Measurements from ENCODE around the gene ADAMTSL2.

Gene ADAMTSL2

GRCh38 chr9:133602277-133602676 is 67.8 kb downstream of the ADAMTSL2 start:
- no peak overlapping the region for H3K4me3 ChIP-seq (ENCODE audit: control insufficient read depth, low read depth, low read length)
- DNase-seq (ENCODE audit: low read depth), result no peak
- TF ChIP-seq CTCF (IDR thresholded peaks at IDR 0.05; ENCODE audit: control insufficient read depth, insufficient read depth, low read depth, low read length, missing control alignments), result no peak

DNA sequence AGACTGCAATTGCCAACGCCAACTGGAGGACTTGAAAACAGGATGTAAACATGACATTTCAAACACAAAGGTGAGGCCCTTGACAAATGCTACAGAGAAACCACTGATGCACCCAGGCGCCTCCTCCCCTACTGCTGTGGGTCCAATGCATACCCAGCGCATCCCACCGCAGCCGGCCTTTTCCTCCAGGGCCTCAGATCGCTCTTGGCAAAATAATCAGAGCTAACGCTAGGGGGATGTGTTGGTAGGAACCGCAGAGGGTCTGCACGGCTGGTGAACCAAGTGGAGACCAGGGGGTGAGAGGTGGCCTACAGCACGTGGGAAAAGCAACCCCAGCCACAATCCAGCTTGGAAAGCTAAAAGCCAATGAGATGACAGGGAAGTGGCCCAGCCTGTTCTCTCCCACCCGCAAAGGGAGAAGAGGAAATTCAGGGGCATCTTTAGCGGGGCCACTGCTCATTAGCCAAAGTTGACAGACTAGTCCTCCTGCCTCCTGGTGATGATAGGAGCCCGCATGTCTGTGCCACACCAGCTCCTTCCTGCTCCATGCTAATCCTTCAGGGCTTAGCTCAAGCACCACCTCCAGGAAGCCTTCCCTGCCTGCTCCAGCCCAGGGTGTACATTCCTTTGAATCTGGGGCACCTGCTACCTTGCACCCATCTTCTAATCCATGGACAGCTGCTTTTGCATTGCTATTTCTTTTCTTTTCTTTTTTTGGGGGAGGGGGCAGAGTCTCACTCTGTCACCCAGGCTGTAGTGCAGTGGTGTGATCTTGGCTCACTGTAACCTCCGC is 68.8 kb downstream of the ADAMTSL2 start:
- no peak overlapping the region for H3K4me3 ChIP-seq (ENCODE audit: control insufficient read depth, low read depth, low read length)
- no peak for DNase-seq (ENCODE audit: low read depth)
- no peak for TF ChIP-seq CTCF (IDR thresholded peaks at IDR 0.05; ENCODE audit: control insufficient read depth, insufficient read depth, low read depth, low read length, missing control alignments)

GRCh38 chr9:133604214-133604613 is 69.7 kb downstream of the ADAMTSL2 start:
- TF ChIP-seq CTCF (IDR thresholded peaks at IDR 0.05; ENCODE audit: control insufficient read depth, insufficient read depth, low read depth, low read length, missing control alignments), result peak; percentile 1
- no peak overlapping the region for H3K4me3 ChIP-seq (ENCODE audit: control insufficient read depth, low read depth, low read length)
- no peak for DNase-seq (ENCODE audit: low read depth)

GRCh38 chr9:133604856-133605255 is 70.4 kb downstream of the ADAMTSL2 start:
- no peak for TF ChIP-seq CTCF (IDR thresholded peaks at IDR 0.05; ENCODE audit: control insufficient read depth, insufficient read depth, low read depth, low read length, missing control alignments)
- no peak overlapping the region for H3K4me3 ChIP-seq (ENCODE audit: control insufficient read depth, low read depth, low read length)
- no peak for DNase-seq (ENCODE audit: low read depth)

- TF ChIP-seq CTCF (IDR thresholded peaks at IDR 0.05; ENCODE audit: control insufficient read depth, insufficient read depth, low read depth, low read length, missing control alignments), result no peak
- no peak for DNase-seq (ENCODE audit: low read depth)
- H3K4me3 ChIP-seq (ENCODE audit: control insufficient read depth, low read depth, low read length), result no peak overlapping the region
Measured at GRCh38 chr9:133605446-133605845, 70.9 kb downstream of the ADAMTSL2 start.

DNA sequence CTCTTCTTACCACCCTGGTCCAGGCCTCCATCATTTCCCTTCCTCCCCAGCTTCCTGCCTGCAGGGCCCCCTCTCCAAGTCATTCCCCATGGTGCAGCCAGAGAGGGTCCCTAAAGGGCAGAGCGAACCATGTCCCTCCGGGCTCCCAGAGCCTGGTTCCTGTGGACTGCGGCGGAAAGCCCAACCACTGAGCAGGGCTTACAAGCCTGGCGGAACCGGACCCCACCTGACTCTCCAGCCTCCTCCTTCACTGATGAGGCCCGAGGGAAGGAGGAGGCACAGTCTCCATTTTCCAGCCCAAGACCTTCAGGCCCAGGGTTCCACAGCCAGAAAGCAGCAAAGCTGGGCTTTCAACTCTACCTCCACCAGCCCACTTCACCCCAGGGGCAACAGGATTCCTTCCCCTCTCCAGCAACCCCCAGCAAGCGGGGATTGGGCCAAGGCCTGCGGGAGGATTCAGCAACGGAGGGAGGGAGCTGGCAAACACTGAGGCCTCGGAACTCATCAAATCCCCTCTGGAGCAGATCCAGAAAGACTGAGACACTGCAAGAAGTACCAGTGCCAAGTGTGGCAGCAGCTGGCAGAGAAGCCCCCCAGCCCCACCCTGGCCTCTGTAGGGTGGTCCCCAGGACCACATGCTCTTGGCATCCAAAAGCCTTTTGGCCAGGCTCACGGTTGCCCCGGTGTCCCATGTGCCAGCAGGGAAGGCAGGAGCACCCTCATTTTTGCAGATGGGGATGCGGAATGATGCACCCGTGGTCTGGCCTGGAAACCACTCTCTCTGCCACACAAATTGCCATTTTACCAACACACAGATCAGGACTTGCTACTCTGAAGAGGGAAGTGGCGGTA is 71.6 kb downstream of the ADAMTSL2 start:
- H3K4me3 ChIP-seq (ENCODE audit: control insufficient read depth, low read depth, low read length), result no peak overlapping the region
- no peak for TF ChIP-seq CTCF (IDR thresholded peaks at IDR 0.05; ENCODE audit: control insufficient read depth, insufficient read depth, low read depth, low read length, missing control alignments)
- no peak for DNase-seq (ENCODE audit: low read depth)

Measured in AG09309 (cell line).